ENCODE results near the gene KAT2B.

The KAT2B gene

DNA sequence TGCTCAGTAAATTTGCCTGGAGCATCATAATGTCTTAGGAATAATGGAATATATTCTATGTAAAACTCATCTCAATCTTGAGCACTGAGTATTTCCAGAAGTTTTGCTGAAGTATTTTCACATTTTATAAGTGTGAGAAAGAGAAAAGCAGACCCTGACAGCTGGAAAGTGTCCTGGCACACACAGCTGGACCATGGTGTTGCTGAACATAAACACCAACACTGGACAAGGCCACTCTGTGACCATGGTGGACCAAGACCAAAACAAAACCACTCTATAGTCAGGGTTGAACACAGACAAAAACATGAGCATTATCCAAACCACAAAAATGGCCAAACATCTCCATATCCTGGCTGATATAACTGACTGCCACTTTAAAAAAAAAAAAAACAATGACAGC lies 160.9 kb downstream of the KAT2B start:
- TF ChIP-seq, protein P1, sequence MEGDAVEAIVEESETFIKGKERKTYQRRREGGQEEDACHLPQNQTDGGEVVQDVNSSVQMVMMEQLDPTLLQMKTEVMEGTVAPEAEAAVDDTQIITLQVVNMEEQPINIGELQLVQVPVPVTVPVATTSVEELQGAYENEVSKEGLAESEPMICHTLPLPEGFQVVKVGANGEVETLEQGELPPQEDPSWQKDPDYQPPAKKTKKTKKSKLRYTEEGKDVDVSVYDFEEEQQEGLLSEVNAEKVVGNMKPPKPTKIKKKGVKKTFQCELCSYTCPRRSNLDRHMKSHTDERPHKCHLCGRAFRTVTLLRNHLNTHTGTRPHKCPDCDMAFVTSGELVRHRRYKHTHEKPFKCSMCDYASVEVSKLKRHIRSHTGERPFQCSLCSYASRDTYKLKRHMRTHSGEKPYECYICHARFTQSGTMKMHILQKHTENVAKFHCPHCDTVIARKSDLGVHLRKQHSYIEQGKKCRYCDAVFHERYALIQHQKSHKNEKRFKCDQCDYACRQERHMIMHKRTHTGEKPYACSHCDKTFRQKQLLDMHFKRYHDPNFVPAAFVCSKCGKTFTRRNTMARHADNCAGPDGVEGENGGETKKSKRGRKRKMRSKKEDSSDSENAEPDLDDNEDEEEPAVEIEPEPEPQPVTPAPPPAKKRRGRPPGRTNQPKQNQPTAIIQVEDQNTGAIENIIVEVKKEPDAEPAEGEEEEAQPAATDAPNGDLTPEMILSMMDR (conservative IDR thresholded peaks at IDR 0.05; ENCODE audit: low read depth, low read length) = no peak
- H3K4me3 ChIP-seq (ENCODE audit: low read length) = no peak overlapping the region
- no peak for DNase-seq (ENCODE audit: low read depth)

Data from retinal pigment epithelial cell (primary cell).